ENCODE results near the gene CMYA5. TPM values are rescaled to one million over a fixed set of nuclear protein-coding genes. Genes with fewer than 3 reads are reported as not detected.
A peak's percentile ranks its signal among the peaks of the same experiment; 100 is the strongest.

CMYA5 gene
- total and polyA plus RNA-seq, 9 of the 15 experiments (the other 6 are each of a cell fraction or from before 2014, with no cell fraction given): 0.18 to 1.1 (median 0.32) TPM

GRCh38 chr5:79811081-79811480 lies 121.4 kb downstream of the CMYA5 start (continued):
- TF ChIP-seq, protein P1, sequence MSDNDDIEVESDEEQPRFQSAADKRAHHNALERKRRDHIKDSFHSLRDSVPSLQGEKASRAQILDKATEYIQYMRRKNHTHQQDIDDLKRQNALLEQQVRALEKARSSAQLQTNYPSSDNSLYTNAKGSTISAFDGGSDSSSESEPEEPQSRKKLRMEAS (CRISPR knock-in tag; IDR thresholded peaks at IDR 0.05): no peak
- no peak for TF ChIP-seq EWSR1 (IDR thresholded peaks at IDR 0.05; ENCODE audit: borderline replicate concordance, low read depth, partially characterized antibody)
- TF ChIP-seq, protein P2, sequence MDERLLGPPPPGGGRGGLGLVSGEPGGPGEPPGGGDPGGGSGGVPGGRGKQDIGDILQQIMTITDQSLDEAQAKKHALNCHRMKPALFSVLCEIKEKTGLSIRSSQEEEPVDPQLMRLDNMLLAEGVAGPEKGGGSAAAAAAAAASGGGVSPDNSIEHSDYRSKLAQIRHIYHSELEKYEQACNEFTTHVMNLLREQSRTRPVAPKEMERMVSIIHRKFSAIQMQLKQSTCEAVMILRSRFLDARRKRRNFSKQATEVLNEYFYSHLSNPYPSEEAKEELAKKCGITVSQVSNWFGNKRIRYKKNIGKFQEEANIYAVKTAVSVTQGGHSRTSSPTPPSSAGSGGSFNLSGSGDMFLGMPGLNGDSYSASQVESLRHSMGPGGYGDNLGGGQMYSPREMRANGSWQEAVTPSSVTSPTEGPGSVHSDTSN (CRISPR knock-in tag; IDR thresholded peaks at IDR 0.05; ENCODE audit: low read depth): no peak
- TF ChIP-seq, protein P2 (tag; conservative IDR thresholded peaks at IDR 0.05; ENCODE audit: low read depth): peak; percentile 29; the same call in 1 of the 2 replicates
- TF ChIP-seq, protein P3, sequence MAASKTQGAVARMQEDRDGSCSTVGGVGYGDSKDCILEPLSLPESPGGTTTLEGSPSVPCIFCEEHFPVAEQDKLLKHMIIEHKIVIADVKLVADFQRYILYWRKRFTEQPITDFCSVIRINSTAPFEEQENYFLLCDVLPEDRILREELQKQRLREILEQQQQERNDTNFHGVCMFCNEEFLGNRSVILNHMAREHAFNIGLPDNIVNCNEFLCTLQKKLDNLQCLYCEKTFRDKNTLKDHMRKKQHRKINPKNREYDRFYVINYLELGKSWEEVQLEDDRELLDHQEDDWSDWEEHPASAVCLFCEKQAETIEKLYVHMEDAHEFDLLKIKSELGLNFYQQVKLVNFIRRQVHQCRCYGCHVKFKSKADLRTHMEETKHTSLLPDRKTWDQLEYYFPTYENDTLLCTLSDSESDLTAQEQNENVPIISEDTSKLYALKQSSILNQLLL (CRISPR knock-in tag; IDR thresholded peaks at IDR 0.05; ENCODE audit: borderline replicate concordance): no peak
- no peak for TF ChIP-seq COPS2 (conservative IDR thresholded peaks at IDR 0.05)
- peak; percentile 79; the same call in 1 of the 2 replicates for TF ChIP-seq ELF4 (CRISPR knock-in tag; IDR thresholded peaks at IDR 0.05)
- no peak for TF ChIP-seq RNF2 (IDR thresholded peaks at IDR 0.05)
- TF ChIP-seq SRSF1 (IDR thresholded peaks at IDR 0.05; ENCODE audit: low read depth, low read length): no peak
- TF ChIP-seq FOXP1 (CRISPR knock-in tag; IDR thresholded peaks at IDR 0.05): no peak
- TF ChIP-seq PHB2 (IDR thresholded peaks at IDR 0.05; ENCODE audit: low read depth): peak; percentile 70; the same call in 1 of the 2 replicates
- TF ChIP-seq, protein P4, sequence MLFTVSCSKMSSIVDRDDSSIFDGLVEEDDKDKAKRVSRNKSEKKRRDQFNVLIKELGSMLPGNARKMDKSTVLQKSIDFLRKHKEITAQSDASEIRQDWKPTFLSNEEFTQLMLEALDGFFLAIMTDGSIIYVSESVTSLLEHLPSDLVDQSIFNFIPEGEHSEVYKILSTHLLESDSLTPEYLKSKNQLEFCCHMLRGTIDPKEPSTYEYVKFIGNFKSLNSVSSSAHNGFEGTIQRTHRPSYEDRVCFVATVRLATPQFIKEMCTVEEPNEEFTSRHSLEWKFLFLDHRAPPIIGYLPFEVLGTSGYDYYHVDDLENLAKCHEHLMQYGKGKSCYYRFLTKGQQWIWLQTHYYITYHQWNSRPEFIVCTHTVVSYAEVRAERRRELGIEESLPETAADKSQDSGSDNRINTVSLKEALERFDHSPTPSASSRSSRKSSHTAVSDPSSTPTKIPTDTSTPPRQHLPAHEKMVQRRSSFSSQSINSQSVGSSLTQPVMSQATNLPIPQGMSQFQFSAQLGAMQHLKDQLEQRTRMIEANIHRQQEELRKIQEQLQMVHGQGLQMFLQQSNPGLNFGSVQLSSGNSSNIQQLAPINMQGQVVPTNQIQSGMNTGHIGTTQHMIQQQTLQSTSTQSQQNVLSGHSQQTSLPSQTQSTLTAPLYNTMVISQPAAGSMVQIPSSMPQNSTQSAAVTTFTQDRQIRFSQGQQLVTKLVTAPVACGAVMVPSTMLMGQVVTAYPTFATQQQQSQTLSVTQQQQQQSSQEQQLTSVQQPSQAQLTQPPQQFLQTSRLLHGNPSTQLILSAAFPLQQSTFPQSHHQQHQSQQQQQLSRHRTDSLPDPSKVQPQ (CRISPR knock-in tag; IDR thresholded peaks at IDR 0.05; ENCODE audit: borderline replicate concordance): no peak
- TF ChIP-seq PTTG1 (tag; IDR thresholded peaks at IDR 0.05; ENCODE audit: low read depth): no peak
- no peak for TF ChIP-seq RAD51 (IDR thresholded peaks at IDR 0.05; ENCODE audit: borderline replicate concordance, low read depth)
- TF ChIP-seq FOS (IDR thresholded peaks at IDR 0.05; ENCODE audit: extremely low read depth, insufficient read length): no peak
- no peak for TF ChIP-seq ZNF124 (CRISPR knock-in tag; IDR thresholded peaks at IDR 0.05)
- peak; percentile 89 for TF ChIP-seq THRB (CRISPR knock-in tag; conservative IDR thresholded peaks at IDR 0.05)
- no peak for TF ChIP-seq ZSCAN29 (IDR thresholded peaks at IDR 0.05)

All from K562 (cell line).